ENCODE data around the gene EPS8.

DNA sequence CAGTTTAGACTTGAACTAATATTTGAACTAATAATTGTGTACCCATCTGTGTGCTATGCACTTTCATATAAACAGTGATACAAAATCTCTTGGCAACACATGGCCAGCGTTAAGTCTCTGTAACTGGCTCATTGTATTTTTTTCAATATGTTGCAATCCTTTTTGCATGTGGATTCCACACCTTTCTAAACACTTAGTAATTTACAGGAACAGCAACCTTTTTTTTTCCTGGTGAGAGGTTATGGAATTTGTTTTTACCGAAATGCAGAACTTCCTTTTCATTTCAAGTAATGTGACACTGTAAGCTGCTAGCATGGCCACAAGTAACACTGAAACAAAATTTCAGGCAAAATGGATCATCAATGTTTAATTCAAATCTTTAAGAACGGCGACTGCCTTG is 45.4 kb upstream of the EPS8 start:
- TF ChIP-seq, protein P1, sequence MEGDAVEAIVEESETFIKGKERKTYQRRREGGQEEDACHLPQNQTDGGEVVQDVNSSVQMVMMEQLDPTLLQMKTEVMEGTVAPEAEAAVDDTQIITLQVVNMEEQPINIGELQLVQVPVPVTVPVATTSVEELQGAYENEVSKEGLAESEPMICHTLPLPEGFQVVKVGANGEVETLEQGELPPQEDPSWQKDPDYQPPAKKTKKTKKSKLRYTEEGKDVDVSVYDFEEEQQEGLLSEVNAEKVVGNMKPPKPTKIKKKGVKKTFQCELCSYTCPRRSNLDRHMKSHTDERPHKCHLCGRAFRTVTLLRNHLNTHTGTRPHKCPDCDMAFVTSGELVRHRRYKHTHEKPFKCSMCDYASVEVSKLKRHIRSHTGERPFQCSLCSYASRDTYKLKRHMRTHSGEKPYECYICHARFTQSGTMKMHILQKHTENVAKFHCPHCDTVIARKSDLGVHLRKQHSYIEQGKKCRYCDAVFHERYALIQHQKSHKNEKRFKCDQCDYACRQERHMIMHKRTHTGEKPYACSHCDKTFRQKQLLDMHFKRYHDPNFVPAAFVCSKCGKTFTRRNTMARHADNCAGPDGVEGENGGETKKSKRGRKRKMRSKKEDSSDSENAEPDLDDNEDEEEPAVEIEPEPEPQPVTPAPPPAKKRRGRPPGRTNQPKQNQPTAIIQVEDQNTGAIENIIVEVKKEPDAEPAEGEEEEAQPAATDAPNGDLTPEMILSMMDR (optimal IDR thresholded peaks at IDR 0.05 in 1 of 3, IDR thresholded peaks at IDR 0.05 in 1 of 3, conservative IDR thresholded peaks at IDR 0.05 in 1 of 3; ENCODE audit: extremely low read depth in 1 of 3, insufficient read depth in 2 of 3, low read length in 3 of 3), result no peak
- TF ChIP-seq EZH2 (IDR thresholded peaks at IDR 0.05; ENCODE audit: low read length), result no peak
